ENCODE results near the gene TTR.

GRCh38 chr18:31563778-31564177, 27.9 kb upstream of the TTR start:
- TF ChIP-seq CTCF (IDR thresholded peaks at IDR 0.05; ENCODE audit: insufficient read depth, low read depth, low read length) (no peak), EZH2 (IDR thresholded peaks at IDR 0.05; ENCODE audit: insufficient read depth, low read length) (no peak)

Data from astrocyte (in vitro differentiated cells and primary cell).